H1 (cell line): ENCODE results near the gene DYNC1H1. TPM values are rescaled to one million over a fixed set of nuclear protein-coding genes. Genes with fewer than 3 reads are reported as not detected.
A peak's percentile ranks its signal among the peaks of the same experiment; 100 is the strongest.

Experiments
- CTCF ChIA-PET: fragments of 300-600 bp; sonication (Branson Sonifier 250); formaldehyde crosslinking; loops from one replicate; lab custom pipeline; 2021; ENCODE audit not compliant: partially characterized antibody; lab: Charles Lee
- POLR2A ChIA-PET: fragments of 300-600 bp; sonication (Branson Sonifier 250); formaldehyde crosslinking; loops from one replicate; lab custom pipeline; 2021; ENCODE audit warnings: inconsistent platforms; ENCODE audit not compliant: partially characterized antibody; lab: Charles Lee
- DNase-seq, 2 experiments: peaks; one replicate each; pipeline versions ENCODE4 v3.0.0 to v3.0.0-alpha.2; 2010 to 2022; ENCODE audit warnings: low spot score in 2 of 2, low read depth in 1 of 2, mixed read lengths in 1 of 2
- FAIRE-seq: peaks from 2 replicates; lab custom pipeline; 2011; peaks lifted over from hg19 to GRCh38; lab: Jason Lieb, UNC
- H2AFZ ChIP-seq: 2 replicates; pipeline ENCODE4 v1.8.1; 2012; ENCODE audit warnings: low read length, inconsistent platforms
- H2AK5ac ChIP-seq: 2 replicates; pipeline ENCODE4 v1.6.1; 2013; ENCODE audit warnings: low read depth, low read length
- H2BK120ac ChIP-seq: replicated peaks from 2 replicates; pipeline ENCODE3; 2013; ENCODE audit warnings: low read depth, low read length, inconsistent platforms
- H2BK12ac ChIP-seq: 2 replicates; pipeline ENCODE4 v1.6.1; 2013; ENCODE audit warnings: low read depth, low read length
- H2BK15ac ChIP-seq: 2 replicates; pipeline ENCODE4 v1.6.1; 2013; ENCODE audit warnings: low read length
- H2BK20ac ChIP-seq: 2 replicates; pipeline ENCODE4 v1.6.1; 2013; ENCODE audit warnings: low read length
- H2BK5ac ChIP-seq: 2 replicates; pipeline ENCODE4 v1.6.1; 2013; ENCODE audit warnings: low read depth, low read length
- H3K14ac ChIP-seq: 2 replicates; pipeline ENCODE4 v1.6.1; 2013; ENCODE audit warnings: inconsistent platforms; ENCODE audit not compliant: insufficient read length
- H3K18ac ChIP-seq: 2 replicates; pipeline ENCODE4 v1.6.1; 2013; ENCODE audit warnings: low read length; ENCODE audit errors: extremely low read depth
- H3K23ac ChIP-seq: 2 replicates; pipeline ENCODE4 v1.6.1; 2013; ENCODE audit warnings: inconsistent platforms; ENCODE audit not compliant: insufficient read length
- H3K23me2 ChIP-seq: 2 replicates; pipeline ENCODE4 v1.6.1; 2013; ENCODE audit warnings: low read depth, low read length
- H3K27ac ChIP-seq: 2 replicates; pipeline ENCODE4 v1.6.1; 2011; ENCODE audit warnings: low read depth, low read length, inconsistent platforms
- H3K27me3 ChIP-seq, 4 experiments: replicated peaks in 1 of 4; 1 replicate in 1 of 4; 2 replicates in 3 of 4; pipeline versions ENCODE4 v1.6.1 to v1.8.1; 2011 to 2013; ENCODE audit warnings: low read length in 3 of 4, mild to moderate bottlenecking in 3 of 4, inconsistent platforms in 2 of 4, mixed read lengths in 2 of 4, moderate library complexity in 1 of 4; ENCODE audit not compliant: control insufficient read depth in 3 of 4, insufficient read depth in 3 of 4; ENCODE audit errors: extremely low read depth in 1 of 4
- H3K36me3 ChIP-seq, 4 experiments: 2 replicates each; pipeline versions ENCODE4 v1.6.1 to v1.8.1; 2011 to 2013; ENCODE audit warnings: mild to moderate bottlenecking in 4 of 4, low read length in 3 of 4, moderate library complexity in 2 of 4, control low read depth in 1 of 4, inconsistent platforms in 1 of 4; ENCODE audit not compliant: insufficient read depth in 4 of 4, control insufficient read depth in 2 of 4
- H3K4ac ChIP-seq: replicated peaks from 2 replicates; pipeline ENCODE3; 2013; ENCODE audit warnings: low read length, low read depth, mixed read lengths, inconsistent platforms; ENCODE audit not compliant: insufficient read length
- H3K4me1 ChIP-seq, 4 experiments: replicated peaks in 1 of 4; 1 replicate in 1 of 4; 2 replicates in 3 of 4; pipeline versions ENCODE4 v1.6.1 to v1.8.1; 2011 to 2013; ENCODE audit warnings: low read length in 3 of 4, inconsistent platforms in 2 of 4, mixed read lengths in 1 of 4; ENCODE audit not compliant: insufficient read depth in 4 of 4, control insufficient read depth in 3 of 4
- H3K4me2 ChIP-seq, 2 experiments: 2 replicates each; pipeline versions ENCODE4 v1.6.1 to v1.8.1; 2011 to 2013; ENCODE audit warnings: low read depth in 2 of 2, low read length in 2 of 2, control low read depth in 1 of 2, inconsistent platforms in 1 of 2, mild to moderate bottlenecking in 1 of 2; ENCODE audit not compliant: insufficient read depth in 1 of 2
- H3K4me3 ChIP-seq, 4 experiments: fragments of 200-600, 300-600 bp in 1 of 4; sonication (generic), shearing (Covaris generic), sonication (Bioruptor Twin) in 1 of 4; 2 replicates each; pipeline versions ENCODE4 v1.5.1 to v1.8.1; 2011 to 2016; ENCODE audit warnings: low read length in 4 of 4, low read depth in 3 of 4, control low read depth in 2 of 4, inconsistent platforms in 2 of 4, mild to moderate bottlenecking in 2 of 4, mixed read lengths in 1 of 4, moderate library complexity in 1 of 4; ENCODE audit not compliant: insufficient read depth in 2 of 4; ENCODE audit errors: extremely low read depth in 1 of 4
- H3K56ac ChIP-seq: replicated peaks from 2 replicates; pipeline ENCODE3; 2013; ENCODE audit warnings: low read depth, mild to moderate bottlenecking, mixed read lengths, low read length, inconsistent platforms; ENCODE audit not compliant: insufficient read length
- H3K79me1 ChIP-seq: 2 replicates; pipeline ENCODE4 v1.6.1; 2013; ENCODE audit warnings: low read depth, low read length, control low read depth
- H3K79me2 ChIP-seq, 2 experiments: 2 replicates each; pipeline versions ENCODE4 v1.6.1 to v1.8.1; 2012 to 2013; ENCODE audit warnings: low read length in 2 of 2, mild to moderate bottlenecking in 2 of 2, inconsistent platforms in 1 of 2; ENCODE audit not compliant: insufficient read depth in 2 of 2, control insufficient read depth in 1 of 2
- H3K9ac ChIP-seq, 4 experiments: replicated peaks in 1 of 4; 1 replicate in 1 of 4; 2 replicates in 3 of 4; pipeline versions ENCODE4 v1.6.1 to v1.8.1; 2011 to 2013; ENCODE audit warnings: low read depth in 3 of 4, low read length in 3 of 4, control low read depth in 2 of 4, mild to moderate bottlenecking in 2 of 4, moderate library complexity in 2 of 4, inconsistent platforms in 1 of 4; ENCODE audit errors: extremely low read depth in 1 of 4
- H3K9me3 ChIP-seq, 2 experiments: 2 replicates each; pipeline versions ENCODE4 v1.6.1 to v1.8.1; 2012 to 2013; ENCODE audit warnings: mild to moderate bottlenecking in 2 of 2, moderate library complexity in 2 of 2, control low read depth in 1 of 2, inconsistent platforms in 1 of 2, low read depth in 1 of 2, low read length in 1 of 2, mixed read lengths in 1 of 2; ENCODE audit not compliant: insufficient read depth in 2 of 2
- H4K20me1 ChIP-seq, 2 experiments: replicated peaks in 1 of 2; 2 replicates each; pipeline versions ENCODE3 to v1.8.1; 2011 to 2013; ENCODE audit warnings: inconsistent platforms in 2 of 2, low read length in 2 of 2, mild to moderate bottlenecking in 1 of 2; ENCODE audit not compliant: insufficient read depth in 2 of 2, control insufficient read depth in 1 of 2
- H4K5ac ChIP-seq: 2 replicates; pipeline ENCODE4 v1.6.1; 2013; ENCODE audit warnings: low read length, low read depth, mixed read lengths, inconsistent platforms; ENCODE audit not compliant: insufficient read length
- H4K8ac ChIP-seq: 2 replicates; pipeline ENCODE4 v1.8.0; 2013; ENCODE audit warnings: mild to moderate bottlenecking, moderate library complexity, low read length, inconsistent platforms; ENCODE audit not compliant: insufficient read depth; ENCODE audit errors: extremely low read depth
- H4K91ac ChIP-seq: replicated peaks from 2 replicates; pipeline ENCODE3; 2013; ENCODE audit warnings: low read length, mixed read lengths, inconsistent platforms; ENCODE audit not compliant: insufficient read length
- GTF2F1 ChIP-seq: IDR thresholded peaks from 2 replicates; pipeline ENCODE4 v1.6.1; 2012; ENCODE audit warnings: low read depth, low read length, improper control_type of control experiment, borderline replicate concordance
- KDM4A ChIP-seq: IDR thresholded peaks from one replicate; pipeline ENCODE4 v1.7.1; 2012; ENCODE audit warnings: low read depth, mild to moderate bottlenecking, moderate library complexity, low read length, inconsistent platforms; ENCODE audit not compliant: severe bottlenecking
- MAFK ChIP-seq: IDR thresholded peaks from 2 replicates; pipeline ENCODE4 v1.6.1; 2012; ENCODE audit warnings: low read depth, mild to moderate bottlenecking, improper control_type of control experiment, low read length
- NANOG ChIP-seq: IDR thresholded peaks from 2 replicates; pipeline ENCODE4 v1.6.1; 2011; ENCODE audit warnings: low read length, low read depth, mild to moderate bottlenecking, inconsistent platforms; ENCODE audit not compliant: insufficient read depth, poor library complexity, severe bottlenecking
- RBBP5 ChIP-seq: IDR thresholded peaks from 2 replicates; pipeline ENCODE4 v1.7.1; 2012; ENCODE audit warnings: low read depth, mild to moderate bottlenecking, inconsistent platforms, low read length, moderate library complexity, borderline replicate concordance
- RNF2 ChIP-seq: fragments of 200-900, 300-1000 bp; sonication (generic); IDR thresholded peaks from 2 replicates; pipeline ENCODE4 v1.7.1; 2016; ENCODE audit warnings: borderline replicate concordance, low read depth, mild to moderate bottlenecking, antibody characterized with exemption, low read length; ENCODE audit not compliant: poor library complexity, severe bottlenecking; ENCODE audit errors: missing control alignments
- SRF ChIP-seq: IDR thresholded peaks from 2 replicates; pipeline ENCODE4 v1.6.1; 2011; ENCODE audit warnings: mild to moderate bottlenecking, low read depth, low read length, moderate library complexity
- ZNF274 ChIP-seq: IDR thresholded peaks from 2 replicates; pipeline ENCODE4 v1.7.0; 2012; ENCODE audit warnings: low read length, borderline replicate concordance; ENCODE audit errors: extremely low read depth
- WGBS, 2 experiments: shearing (Covaris generic) in 1 of 2; methylation state at CpG; one replicate each; pipeline versions ENCODE4 v1.1.6 to v1.1.7; 2013 to 2015; ENCODE audit warnings: low lambda C conversion rate in 2 of 2, mixed read lengths in 2 of 2, inconsistent platforms in 1 of 2, low coverage in 1 of 2, missing lambda C conversion rate in 1 of 2; ENCODE audit not compliant: insufficient replicate concordance in 2 of 2, insufficient coverage in 1 of 2, insufficient read length in 1 of 2; ENCODE audit errors: extremely low coverage in 1 of 2, missing lambda C conversion rate in 1 of 2; 5-methylcytosine and 5-hydroxymethylcytosine counted together
- polyA plus RNA-seq, 7 experiments: library from polyadenylated mRNA; depleted of rRNA in 3 of 7; stranded (reverse) in 5 of 7; unstranded in 2 of 7; fragments of >200 nt in 5 of 7; fragments of 200-250 nt in 2 of 7; gene quantifications; 1 replicate in 5 of 7; 2 replicates in 1 of 7; 4 replicates in 1 of 7; pipeline versions ENCODE4 v1.2.1 to v1.2.3, GENCODE V29; 2011 to 2013; ENCODE audit warnings: missing spikeins in 2 of 7, mixed read lengths in 2 of 7
- total RNA-seq: library from RNA; stranded (reverse); fragmentation: NEBNext Ultra II Directional; extraction: Animal tissue kit (Norgen Biotek cat#: 25700); gene quantifications from 2 replicates; pipeline ENCODE4 v1.2.1, GENCODE V29; 2021
- TF ChIP-seq, protein P1 (sequence below): IDR thresholded peaks from 2 replicates; pipeline ENCODE4 v1.6.1; 2011; ENCODE audit warnings: low read length, improper control_type of control experiment
- TF ChIP-seq, protein P2 (sequence below): IDR thresholded peaks from 2 replicates; pipeline ENCODE4 v1.6.1; 2012; ENCODE audit warnings: inconsistent platforms
- TF ChIP-seq, protein P3 (sequence below): IDR thresholded peaks from 2 replicates; pipeline ENCODE4 v1.6.1; 2011; ENCODE audit warnings: low read depth, mild to moderate bottlenecking, low read length; ENCODE audit not compliant: insufficient read depth

Gene DYNC1H1
- total and polyA plus RNA-seq, 2 of the 8 experiments (the other 6 are each of a cell fraction or from before 2014, with no cell fraction given), result 238 to 387 TPM

DNA sequence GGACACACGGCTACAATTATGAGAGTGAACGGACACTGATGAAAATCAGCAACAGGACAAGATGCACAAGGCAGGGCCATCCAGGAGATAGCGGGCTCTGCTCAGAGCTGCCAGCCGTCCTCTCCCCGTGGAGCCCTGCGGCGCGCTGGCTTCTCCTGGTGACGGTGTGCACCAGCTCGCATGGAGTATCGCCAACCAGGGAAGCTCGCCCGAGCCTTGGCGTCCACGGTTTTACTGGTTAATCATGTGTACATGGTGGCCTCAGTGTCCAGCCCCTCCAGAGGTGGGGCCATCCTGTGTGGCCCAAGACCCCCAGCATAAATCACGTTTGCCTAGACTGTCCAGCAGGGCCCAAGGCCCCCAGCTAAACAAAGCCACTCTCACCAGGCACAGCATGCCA, 31.2 kb upstream of the DYNC1H1 start:
- Histone ChIP-seq H3K27ac (no peak overlapping the region), H3K14ac (no peak overlapping the region), H4K91ac (no peak overlapping the region), H3K23ac (no peak overlapping the region), H3K56ac (no peak overlapping the region), H3K4me3 (no peak overlapping the region), H3K23me2 (no peaks in the 10 kb centered on the region), H2BK20ac (no peak overlapping the region), H3K4ac (no peak overlapping the region), H3K9ac (no peak overlapping the region), H3K9me3 (no peaks in the 10 kb centered on the region), H3K27me3 (peaks cover 0 to 8% (median 1%) of the 10 kb centered on the region in 4 experiments; a peak in 5 of 7 replicates), H4K8ac (no peak overlapping the region; the same call in 1 of the 2 replicates), H2AK5ac (peak overlapping the region; percentile 49; the same call in 1 of the 2 replicates), H3K36me3 (no peaks in the 10 kb centered on the region), H4K20me1 (peaks cover 0 to under 1% of the 10 kb centered on the region in 2 experiments), H3K4me1 (no peaks in the 10 kb centered on the region), H2AFZ (no peak overlapping the region), H3K79me2 (no peaks in the 10 kb centered on the region), H2BK120ac (no peak overlapping the region), H2BK12ac (no peak overlapping the region), H3K4me2 (no peak overlapping the region), H4K5ac (no peak overlapping the region), H3K18ac (no peak overlapping the region), H2BK15ac (no peak overlapping the region), H2BK5ac (no peak overlapping the region), H3K79me1 (no peaks in the 10 kb centered on the region)
- no peak for FAIRE-seq
- no peak for DNase-seq
- WGBS, 2 experiments, result 89% methylated on average over 16 of the region's 16 CpGs; no CpG with 5 or more reads in 1 of the 2 experiments
- CTCF ChIA-PET, result interaction anchor here (0.6 to 2.1 kb wide), 6 partner anchors 10 to 1768 kb away, joined by 3 to 9 read pairs (median 3); no protein-coding TSS in a partner anchor
- POLR2A ChIA-PET, result interaction anchor here (0.6 to 2.6 kb wide), 2 partner anchors 12 to 160 kb away, joined by 4 to 6 read pairs; no protein-coding TSS in a partner anchor
- TF ChIP-seq GTF2F1 (no peak), RNF2 (no peak), SRF (no peak), NANOG (no peak), KDM4A (no peak), ZNF274 (no peak), RBBP5 (no peak), MAFK (no peak)
- TF ChIP-seq, protein P1, sequence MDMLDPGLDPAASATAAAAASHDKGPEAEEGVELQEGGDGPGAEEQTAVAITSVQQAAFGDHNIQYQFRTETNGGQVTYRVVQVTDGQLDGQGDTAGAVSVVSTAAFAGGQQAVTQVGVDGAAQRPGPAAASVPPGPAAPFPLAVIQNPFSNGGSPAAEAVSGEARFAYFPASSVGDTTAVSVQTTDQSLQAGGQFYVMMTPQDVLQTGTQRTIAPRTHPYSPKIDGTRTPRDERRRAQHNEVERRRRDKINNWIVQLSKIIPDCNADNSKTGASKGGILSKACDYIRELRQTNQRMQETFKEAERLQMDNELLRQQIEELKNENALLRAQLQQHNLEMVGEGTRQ, result no peak
- TF ChIP-seq, protein P2, sequence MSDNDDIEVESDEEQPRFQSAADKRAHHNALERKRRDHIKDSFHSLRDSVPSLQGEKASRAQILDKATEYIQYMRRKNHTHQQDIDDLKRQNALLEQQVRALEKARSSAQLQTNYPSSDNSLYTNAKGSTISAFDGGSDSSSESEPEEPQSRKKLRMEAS, result no peak
- TF ChIP-seq, protein P3, sequence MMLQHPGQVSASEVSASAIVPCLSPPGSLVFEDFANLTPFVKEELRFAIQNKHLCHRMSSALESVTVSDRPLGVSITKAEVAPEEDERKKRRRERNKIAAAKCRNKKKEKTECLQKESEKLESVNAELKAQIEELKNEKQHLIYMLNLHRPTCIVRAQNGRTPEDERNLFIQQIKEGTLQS, result no peak
